ENCODE measurements around the gene ULBP2. TPM values are rescaled to one million over a fixed set of nuclear protein-coding genes. Genes with fewer than 3 reads are reported as not detected.

Gene ULBP2, protein sequence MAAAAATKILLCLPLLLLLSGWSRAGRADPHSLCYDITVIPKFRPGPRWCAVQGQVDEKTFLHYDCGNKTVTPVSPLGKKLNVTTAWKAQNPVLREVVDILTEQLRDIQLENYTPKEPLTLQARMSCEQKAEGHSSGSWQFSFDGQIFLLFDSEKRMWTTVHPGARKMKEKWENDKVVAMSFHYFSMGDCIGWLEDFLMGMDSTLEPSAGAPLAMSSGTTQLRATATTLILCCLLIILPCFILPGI
- total RNA-seq (1 to 10 TPM; 2.8 to 3.7 TPM), total RNA-seq (0.23 to 4.1 reads per million in 2 donors)

DNA sequence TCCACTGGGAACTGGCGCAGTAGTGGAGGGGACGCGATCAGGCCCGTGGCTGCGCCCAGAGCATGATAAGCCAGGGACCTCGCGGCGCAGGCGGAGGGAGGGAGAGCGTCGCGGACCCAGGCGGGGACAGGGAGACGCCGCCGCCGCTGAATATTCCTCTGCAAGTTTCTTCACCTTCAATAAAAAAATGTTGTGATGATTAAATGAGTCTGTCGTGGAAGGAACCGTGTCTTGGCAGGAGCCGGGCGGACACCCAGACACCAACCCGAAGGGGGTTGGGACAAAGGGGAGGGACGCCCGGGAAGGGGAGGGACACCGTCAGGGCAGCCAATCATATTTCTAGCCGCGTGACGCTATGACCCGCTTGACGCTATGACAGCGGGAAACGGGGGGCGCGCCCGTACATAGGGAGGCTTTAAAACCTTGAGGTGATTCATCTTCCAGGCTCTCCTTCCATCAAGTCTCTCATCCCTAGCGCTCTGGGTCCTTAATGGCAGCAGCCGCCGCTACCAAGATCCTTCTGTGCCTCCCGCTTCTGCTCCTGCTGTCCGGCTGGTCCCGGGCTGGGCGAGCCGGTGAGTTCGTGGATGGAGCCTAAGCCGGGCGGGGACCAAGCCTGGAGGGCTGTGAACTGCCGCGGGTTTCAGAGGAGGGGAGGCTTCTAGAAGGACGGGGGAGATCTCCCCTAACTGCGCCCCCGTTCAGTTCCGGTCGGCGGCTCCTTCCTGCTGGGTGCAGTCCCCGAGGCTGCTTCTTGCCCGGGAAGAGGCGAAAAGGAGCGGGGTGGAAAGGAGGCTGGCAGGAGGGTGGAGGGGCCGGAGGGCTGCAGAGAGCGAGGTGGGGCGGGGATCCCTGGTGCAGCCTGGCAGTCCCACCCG, at the start of gene ULBP2:
ULBP2 (plus strand) TSS at position 432 of the 878 bp plus-strand sequence; CDS start at position 491, 59 bp downstream.
- peak; percentile 79 to 89 (median 83) for DNase-seq
- peak within 1 kb of the TSS; percentile 94 for H3K27ac Mint-ChIP-seq
- H3K4me3 Mint-ChIP-seq = peak within 1 kb of the TSS; percentile 92
- peak; percentile 86 for ATAC-seq
- peaks cover 44% of the 10 kb centered on the region for H3K27me3 Mint-ChIP-seq
- H3K4me1 Mint-ChIP-seq = peaks cover 22% of the 10 kb centered on the region
- H3K36me3 Mint-ChIP-seq (ENCODE audit: low read depth) = no peaks in the 10 kb centered on the region
- no peaks in the 10 kb centered on the region for H3K9me3 ChIP-seq (ENCODE audit: control insufficient read depth, low read length, poor library complexity, severe bottlenecking)

DNA sequence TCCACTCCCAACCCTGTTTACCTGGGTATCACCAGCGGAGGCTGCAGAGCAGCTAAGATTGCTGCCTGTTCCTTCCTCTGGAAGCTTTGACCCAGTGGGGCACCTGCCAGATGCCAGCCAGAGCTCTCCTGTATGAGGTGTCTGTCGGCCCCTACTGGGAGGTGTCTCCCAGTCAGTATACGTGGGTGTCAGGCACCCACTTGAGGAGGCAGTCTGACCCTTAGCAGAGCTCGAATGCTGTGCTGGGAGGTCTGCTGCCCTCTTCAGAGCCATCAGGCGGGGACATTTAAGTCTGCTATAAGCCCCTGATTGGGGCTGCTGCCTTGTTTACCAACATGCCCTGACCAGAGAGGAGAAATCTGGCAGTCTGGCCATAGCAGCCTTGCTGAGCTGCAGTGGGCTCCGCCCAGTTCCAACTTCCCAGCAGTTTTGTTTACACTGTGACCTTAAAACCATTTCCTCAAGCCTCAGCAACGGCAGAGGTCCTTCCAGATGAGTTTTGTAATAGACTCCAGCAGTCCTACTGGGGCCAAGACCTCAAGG, 46.7 kb upstream of the ULBP2 start:
- Mint-ChIP-seq H3K27me3 (peaks cover 17% of the 10 kb centered on the region), H3K36me3 (ENCODE audit: low read depth) (peaks cover 2% of the 10 kb centered on the region), H3K4me3 (peak overlapping the region; percentile 76), H3K27ac (peak overlapping the region; percentile 87), H3K4me1 (peaks cover 39% of the 10 kb centered on the region)
- H3K9me3 ChIP-seq (ENCODE audit: control insufficient read depth, low read length, poor library complexity, severe bottlenecking) = no peaks in the 10 kb centered on the region
- DNase-seq = no peak
- no peak for ATAC-seq

DNA sequence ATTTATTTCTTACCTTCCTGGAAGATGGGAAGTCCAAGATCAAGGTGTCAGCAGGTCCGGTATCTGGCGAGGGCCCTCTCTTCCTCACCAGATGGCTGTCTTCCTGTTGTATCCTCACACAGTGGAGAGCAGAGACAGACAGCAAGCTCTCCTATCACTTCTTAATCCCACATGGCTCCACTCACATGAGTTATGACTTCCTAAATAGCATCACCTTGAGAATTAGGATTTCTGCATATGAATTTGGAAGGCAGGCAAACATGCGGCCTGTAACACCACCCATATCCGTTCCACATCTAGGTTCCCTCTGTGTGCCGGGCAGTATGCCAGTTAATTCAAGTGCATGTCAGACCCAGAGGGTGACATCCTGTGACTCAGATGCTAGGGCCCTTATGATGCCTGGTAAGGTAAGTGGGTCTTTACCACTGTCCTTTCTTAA, 46.0 kb upstream of the ULBP2 start:
- peak overlapping the region; percentile 87 for H3K27ac Mint-ChIP-seq
- DNase-seq (peak in 1 of 3 donors; percentile 36), ATAC-seq (peak; percentile 97)
- H3K4me3 Mint-ChIP-seq = peak overlapping the region; percentile 76
- no peaks in the 10 kb centered on the region for H3K9me3 ChIP-seq (ENCODE audit: control insufficient read depth, low read length, poor library complexity, severe bottlenecking)
- H3K27me3 Mint-ChIP-seq = peaks cover 17% of the 10 kb centered on the region
- peaks cover 36% of the 10 kb centered on the region for H3K4me1 Mint-ChIP-seq
- peaks cover 2% of the 10 kb centered on the region for H3K36me3 Mint-ChIP-seq (ENCODE audit: low read depth)

DNA sequence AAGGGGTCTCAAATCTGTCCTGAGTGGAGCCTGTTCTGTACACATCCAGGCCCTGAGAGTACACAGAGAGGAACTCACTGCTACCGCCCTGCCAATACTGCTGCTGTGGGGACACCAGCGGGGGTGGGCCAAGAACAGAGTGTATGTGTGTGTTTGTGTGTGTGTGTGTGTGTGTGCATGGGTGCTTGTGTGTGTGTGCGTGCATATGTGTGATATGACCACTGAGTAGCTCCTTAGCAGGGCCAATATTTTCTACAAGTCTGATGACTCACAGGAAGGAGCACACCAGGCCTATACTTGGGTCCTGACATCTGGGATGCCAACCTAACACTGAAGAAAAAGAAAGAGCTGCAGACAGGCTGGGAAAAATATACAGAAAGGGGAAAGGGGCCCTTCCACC, 45.3 kb upstream of the ULBP2 start:
- Mint-ChIP-seq H3K27ac (peak overlapping the region; percentile 87), H3K27me3 (peaks cover 17% of the 10 kb centered on the region), H3K4me3 (peak overlapping the region; percentile 75), H3K4me1 (peaks cover 34% of the 10 kb centered on the region), H3K36me3 (ENCODE audit: low read depth) (peaks cover 2% of the 10 kb centered on the region)
- DNase-seq = no peak
- peak; percentile 18 for ATAC-seq
- H3K9me3 ChIP-seq (ENCODE audit: control insufficient read depth, low read length, poor library complexity, severe bottlenecking) = no peaks in the 10 kb centered on the region

DNA sequence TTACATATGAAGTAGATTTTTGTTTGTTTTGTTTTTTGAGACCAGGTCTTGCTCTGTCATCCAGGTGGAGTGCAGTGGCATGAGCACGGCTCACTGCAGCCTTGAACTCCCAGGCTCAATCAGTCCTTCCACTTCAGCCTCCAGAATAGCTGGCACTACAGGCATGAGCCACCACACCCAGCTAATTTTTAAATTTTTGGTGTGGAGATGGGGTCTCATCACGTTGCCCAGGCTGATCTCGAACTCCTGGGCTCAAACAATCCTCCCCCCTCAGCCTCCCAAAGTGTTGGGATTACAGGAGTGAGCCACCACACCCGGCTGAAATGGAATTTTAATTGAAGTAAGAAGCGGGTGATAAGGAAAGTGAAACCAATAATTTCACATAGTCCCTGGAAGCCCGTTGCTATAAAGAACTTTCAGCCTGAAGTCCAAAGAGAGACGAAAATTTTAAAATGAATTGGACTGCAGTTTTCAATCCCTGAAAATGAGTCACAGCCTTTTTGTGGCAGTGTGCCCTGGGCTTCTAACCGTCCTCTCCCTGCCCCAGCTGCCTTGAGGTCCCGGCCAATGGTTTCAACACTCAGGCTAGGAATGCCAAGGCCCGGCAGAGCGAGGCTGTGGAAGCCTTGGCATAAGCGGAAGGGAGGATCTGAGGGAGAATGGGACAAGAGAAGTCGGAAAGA, 44.7 kb upstream of the ULBP2 start:
- ATAC-seq = no peak
- H3K27me3 Mint-ChIP-seq = peaks cover 17% of the 10 kb centered on the region
- peaks cover 2% of the 10 kb centered on the region for H3K36me3 Mint-ChIP-seq (ENCODE audit: low read depth)
- peaks cover 34% of the 10 kb centered on the region for H3K4me1 Mint-ChIP-seq
- peak overlapping the region; percentile 87 for H3K27ac Mint-ChIP-seq
- H3K9me3 ChIP-seq (ENCODE audit: control insufficient read depth, low read length, poor library complexity, severe bottlenecking) = no peaks in the 10 kb centered on the region
- DNase-seq = no peak
- H3K4me3 Mint-ChIP-seq = peak overlapping the region; percentile 75

DNA sequence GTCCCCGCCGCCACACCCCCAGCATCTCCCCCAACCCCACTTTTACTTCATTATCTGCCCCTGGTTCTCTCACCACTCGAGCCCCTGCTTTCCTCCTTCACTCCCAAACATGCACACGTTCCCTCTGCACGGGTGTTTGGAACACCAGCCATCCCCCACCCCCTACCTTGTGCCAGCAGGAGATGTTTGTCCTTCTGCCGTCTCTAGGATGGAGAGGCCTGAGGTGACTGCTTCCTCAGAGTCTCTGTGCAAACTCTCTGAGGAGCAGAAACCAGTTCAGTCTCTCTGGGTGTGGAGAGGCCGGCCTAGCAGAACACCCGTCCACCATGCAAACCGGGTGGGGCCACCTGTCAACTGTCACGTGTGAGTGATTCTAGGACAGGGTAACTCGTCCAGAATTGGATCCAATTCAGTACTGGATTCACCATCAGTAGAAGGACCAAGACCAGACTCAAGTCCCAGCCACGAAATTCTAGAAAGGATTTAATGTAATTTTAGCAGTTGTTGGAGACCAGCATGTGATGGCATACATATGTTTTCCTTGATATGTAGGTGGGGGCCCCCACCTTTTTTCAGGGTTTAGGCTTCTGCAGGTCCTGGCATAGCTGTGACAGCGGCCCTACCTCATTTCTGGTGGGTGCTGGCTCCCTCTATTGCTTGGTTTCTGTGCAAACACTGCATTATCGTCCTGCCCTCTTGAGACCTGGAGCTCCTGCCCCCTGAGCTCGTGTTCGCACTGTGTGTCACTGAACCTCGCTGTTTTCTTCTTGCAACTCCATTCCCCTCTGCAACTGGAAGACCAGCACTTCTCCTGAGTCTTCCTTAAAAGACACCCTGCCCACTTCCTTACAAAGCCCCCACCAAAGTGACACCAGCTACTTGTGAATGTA, 43.7 kb upstream of the ULBP2 start, which contains the start of gene RAET1E:
RAET1E (minus strand) TSS at position 259 of the 890 bp plus-strand sequence. CDS start 7,212 bp downstream, outside the sequence.
- H3K9me3 ChIP-seq (ENCODE audit: control insufficient read depth, low read length, poor library complexity, severe bottlenecking) = no peaks in the 10 kb centered on the region
- ATAC-seq (no peak), DNase-seq (no peak)
- Mint-ChIP-seq H3K36me3 (ENCODE audit: low read depth) (peaks cover 2% of the 10 kb centered on the region), H3K27me3 (peaks cover 17% of the 10 kb centered on the region), H3K4me1 (peaks cover 34% of the 10 kb centered on the region), H3K4me3 (peak within 1 kb of the TSS; percentile 75), H3K27ac (peak within 1 kb of the TSS; percentile 87)

DNA sequence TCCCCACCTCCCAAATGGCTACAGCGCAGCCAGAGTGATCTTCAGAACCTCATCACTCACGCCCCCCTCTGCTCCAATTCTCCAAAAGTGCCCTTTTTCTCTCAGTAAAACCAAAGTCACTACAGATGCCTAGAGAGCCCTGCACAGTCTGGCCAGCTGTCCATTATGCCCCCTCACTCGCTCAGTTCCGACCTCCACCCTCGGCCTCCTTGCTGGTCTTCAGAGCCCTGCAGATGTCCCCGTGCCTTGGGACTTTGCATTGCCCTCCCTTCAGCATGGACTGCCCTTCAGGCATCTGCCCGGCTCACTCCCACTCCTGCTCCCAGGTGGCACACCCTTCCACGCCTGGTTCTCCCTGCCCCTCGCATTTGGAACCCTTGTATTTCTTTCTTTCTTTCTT, 42.8 kb upstream of the ULBP2 start:
- Mint-ChIP-seq H3K36me3 (ENCODE audit: low read depth) (peaks cover 2% of the 10 kb centered on the region), H3K4me3 (peak overlapping the region; percentile 52), H3K27ac (peak overlapping the region; percentile 29), H3K27me3 (peaks cover 17% of the 10 kb centered on the region), H3K4me1 (peaks cover 34% of the 10 kb centered on the region)
- H3K9me3 ChIP-seq (ENCODE audit: control insufficient read depth, low read length, poor library complexity, severe bottlenecking) = no peaks in the 10 kb centered on the region
- no peak for ATAC-seq
- DNase-seq = no peak

DNA sequence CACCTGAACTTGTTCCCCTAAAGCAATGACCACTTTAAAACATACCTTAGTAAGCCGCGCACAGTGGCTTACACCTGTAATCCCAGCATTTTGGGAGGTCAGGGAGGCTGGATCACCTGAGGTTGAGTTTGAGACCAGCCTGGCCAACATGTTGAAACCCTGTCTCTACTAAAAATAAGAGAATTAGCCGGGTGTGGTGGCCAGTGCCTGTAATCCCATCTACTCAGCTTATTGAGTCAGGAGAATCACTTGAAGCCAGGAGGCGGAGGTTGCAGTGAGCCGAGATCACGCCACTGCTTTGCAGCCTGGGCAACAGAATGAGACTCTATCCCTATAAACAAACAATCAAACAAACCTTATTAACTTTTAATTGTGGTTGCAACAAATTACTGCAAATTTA, 42.3 kb upstream of the ULBP2 start:
- Mint-ChIP-seq H3K4me1 (peaks cover 33% of the 10 kb centered on the region), H3K27ac (peak overlapping the region; percentile 29), H3K27me3 (peaks cover 15% of the 10 kb centered on the region), H3K36me3 (ENCODE audit: low read depth) (peaks cover 2% of the 10 kb centered on the region), H3K4me3 (peak overlapping the region; percentile 31)
- no peak for ATAC-seq
- H3K9me3 ChIP-seq (ENCODE audit: control insufficient read depth, low read length, poor library complexity, severe bottlenecking) = no peaks in the 10 kb centered on the region
- no peak for DNase-seq

DNA sequence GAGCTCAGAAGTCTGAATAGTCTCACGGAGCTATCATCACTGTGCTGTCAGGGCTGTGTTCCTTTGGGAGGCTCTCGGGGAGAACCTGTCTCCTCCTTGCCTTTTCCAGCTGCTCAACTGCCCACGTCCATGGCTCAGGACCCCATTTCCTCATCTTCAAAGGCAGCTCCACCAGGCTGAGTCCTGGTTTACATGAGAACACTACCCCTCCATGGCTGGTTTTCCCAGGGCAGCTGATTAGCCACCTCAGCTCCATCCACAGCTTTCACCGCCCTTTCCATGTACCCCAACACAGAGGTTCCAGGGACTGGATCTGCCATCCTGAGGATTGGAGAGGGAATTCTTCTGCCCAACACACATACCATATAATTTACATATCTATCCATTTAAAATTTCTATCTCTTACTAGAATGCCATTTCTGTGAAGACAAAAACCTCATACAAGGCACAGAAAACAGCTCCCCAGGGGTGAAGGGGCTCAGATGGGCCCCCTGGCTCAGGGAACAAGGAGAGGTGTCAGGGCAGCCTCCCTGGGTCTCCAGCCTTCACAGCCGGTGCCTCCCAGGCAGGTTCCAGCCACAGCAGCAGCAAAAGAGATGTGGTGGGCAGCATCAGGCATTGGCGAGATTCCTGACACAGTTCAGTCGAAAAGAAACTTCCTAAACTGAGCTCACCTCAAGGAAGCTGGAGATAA, 41.7 kb upstream of the ULBP2 start:
- H3K4me3 Mint-ChIP-seq = no peak overlapping the region
- H3K36me3 Mint-ChIP-seq (ENCODE audit: low read depth) = peaks cover 2% of the 10 kb centered on the region
- ATAC-seq (no peak), DNase-seq (no peak)
- peaks cover 15% of the 10 kb centered on the region for H3K27me3 Mint-ChIP-seq
- no peaks in the 10 kb centered on the region for H3K9me3 ChIP-seq (ENCODE audit: control insufficient read depth, low read length, poor library complexity, severe bottlenecking)
- H3K27ac Mint-ChIP-seq = no peak overlapping the region
- H3K4me1 Mint-ChIP-seq = peaks cover 28% of the 10 kb centered on the region

DNA sequence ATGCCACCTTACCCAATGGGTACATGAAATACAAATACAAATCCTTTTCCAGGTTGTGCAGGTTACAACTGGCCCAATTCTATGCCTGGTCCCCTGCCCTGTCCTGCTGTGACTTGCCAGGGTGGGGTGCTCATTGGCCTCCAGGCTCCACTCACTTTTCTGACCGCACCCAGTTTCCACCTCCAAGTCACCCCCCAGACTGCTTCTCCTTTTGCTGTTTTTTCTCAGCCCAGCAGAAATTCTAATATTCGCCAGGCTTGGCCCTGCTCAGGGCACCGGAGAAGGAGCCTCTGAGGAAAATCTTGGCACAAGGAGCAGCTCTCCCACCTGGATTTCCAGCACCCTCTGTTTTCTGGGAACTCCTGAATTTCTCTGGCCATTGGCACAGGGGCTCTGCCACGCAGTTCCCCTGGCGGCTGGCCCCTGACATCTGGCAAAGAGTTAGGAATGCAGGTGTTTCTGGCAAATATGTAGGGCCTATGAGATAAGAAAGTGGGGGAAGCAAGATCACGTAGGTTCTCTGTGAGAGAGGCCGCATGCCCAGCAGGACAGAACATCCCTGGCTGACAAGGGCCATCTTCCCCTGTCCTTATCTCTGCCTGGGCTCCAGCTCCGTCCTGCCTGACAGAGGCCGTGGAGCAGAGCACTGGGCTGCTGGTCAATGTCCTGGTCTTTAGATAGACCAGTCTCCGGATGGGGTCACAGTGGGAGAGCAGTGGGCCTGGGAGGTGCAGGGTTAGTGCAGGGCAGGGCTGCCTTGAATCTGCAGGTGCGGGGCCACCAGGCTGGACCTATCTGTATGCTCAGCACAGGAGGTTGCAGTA, 41.0 kb upstream of the ULBP2 start:
- Mint-ChIP-seq H3K27ac (no peak overlapping the region), H3K36me3 (ENCODE audit: low read depth) (peaks cover 2% of the 10 kb centered on the region), H3K4me1 (peaks cover 22% of the 10 kb centered on the region), H3K4me3 (no peak overlapping the region), H3K27me3 (peaks cover 18% of the 10 kb centered on the region)
- ATAC-seq (no peak), DNase-seq (no peak)
- no peaks in the 10 kb centered on the region for H3K9me3 ChIP-seq (ENCODE audit: control insufficient read depth, low read length, poor library complexity, severe bottlenecking)
